HUES6 (cell line): ENCODE measurements around the gene PDE4D.
A peak's percentile ranks its signal among the peaks of the same experiment; 100 is the strongest.

Source experiments
- H3K27ac ChIP-seq: 2 replicates; pipeline ENCODE4 v1.7.0; 2013; ENCODE audit warnings: low read depth, mild to moderate bottlenecking, low read length, inconsistent platforms
- H3K27me3 ChIP-seq: 2 replicates; pipeline ENCODE4 v1.6.1; 2013; ENCODE audit warnings: low read length; ENCODE audit not compliant: control insufficient read depth, insufficient read depth
- H3K36me3 ChIP-seq: 2 replicates; pipeline ENCODE4 v1.6.1; 2013; ENCODE audit warnings: low read length; ENCODE audit not compliant: control insufficient read depth, insufficient read depth
- H3K4me1 ChIP-seq: 2 replicates; pipeline ENCODE4 v1.6.1; 2013; ENCODE audit warnings: low read length; ENCODE audit not compliant: control insufficient read depth, insufficient read depth
- H3K4me3 ChIP-seq: 2 replicates; pipeline ENCODE4 v1.5.1; 2013; ENCODE audit warnings: low read depth, low read length
- H3K9ac ChIP-seq: one replicate; pipeline ENCODE4 v1.6.1; 2013; ENCODE audit warnings: mild to moderate bottlenecking, low read length
- H3K9me3 ChIP-seq: 2 replicates; pipeline ENCODE4 v1.6.1; 2013; ENCODE audit warnings: low read depth, low read length; ENCODE audit not compliant: control insufficient read depth, insufficient read depth

PDE4D gene

DNA sequence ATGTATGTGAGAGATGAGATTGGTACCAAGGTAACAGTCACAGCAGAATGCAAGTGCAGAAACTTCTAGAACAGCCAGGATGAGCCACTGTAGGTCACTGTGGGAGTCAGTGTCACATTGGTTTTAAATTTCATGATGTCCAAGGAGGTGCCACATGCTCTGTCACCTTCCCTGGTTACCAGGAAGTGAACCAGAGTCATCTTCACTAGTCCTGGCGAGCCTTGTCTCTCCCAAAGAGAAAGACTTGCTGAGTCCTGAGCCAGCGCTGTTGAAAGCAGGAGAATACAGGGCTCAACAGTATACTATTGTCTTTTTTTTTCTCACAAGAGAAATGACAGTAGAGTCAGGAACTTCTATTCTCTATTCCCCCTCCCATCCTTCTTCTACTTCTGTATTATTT is 695.2 kb downstream of the PDE4D start:
- Histone ChIP-seq H3K4me1 (no peaks in the 10 kb centered on the region), H3K9me3 (no peaks in the 10 kb centered on the region), H3K36me3 (no peaks in the 10 kb centered on the region), H3K27ac (no peak overlapping the region), H3K9ac (no peak overlapping the region), H3K27me3 (no peaks in the 10 kb centered on the region), H3K4me3 (no peak overlapping the region)

GRCh38 chr5:59197911-59198310 is 695.6 kb downstream of the PDE4D start:
- no peaks in the 10 kb centered on the region for H3K27me3 ChIP-seq
- no peak overlapping the region for H3K27ac ChIP-seq
- no peak overlapping the region for H3K9ac ChIP-seq
- no peaks in the 10 kb centered on the region for H3K9me3 ChIP-seq
- no peaks in the 10 kb centered on the region for H3K36me3 ChIP-seq
- no peak overlapping the region for H3K4me3 ChIP-seq
- H3K4me1 ChIP-seq = no peaks in the 10 kb centered on the region

- Histone ChIP-seq H3K27me3 (no peaks in the 10 kb centered on the region), H3K4me3 (no peak overlapping the region), H3K27ac (no peak overlapping the region), H3K4me1 (peaks cover 5% of the 10 kb centered on the region; the same call in 1 of the 2 replicates), H3K36me3 (no peaks in the 10 kb centered on the region), H3K9ac (no peak overlapping the region), H3K9me3 (no peaks in the 10 kb centered on the region)
These were observed 699.8 kb downstream of the PDE4D start for GRCh38 chr5:59193616-59194319.

DNA sequence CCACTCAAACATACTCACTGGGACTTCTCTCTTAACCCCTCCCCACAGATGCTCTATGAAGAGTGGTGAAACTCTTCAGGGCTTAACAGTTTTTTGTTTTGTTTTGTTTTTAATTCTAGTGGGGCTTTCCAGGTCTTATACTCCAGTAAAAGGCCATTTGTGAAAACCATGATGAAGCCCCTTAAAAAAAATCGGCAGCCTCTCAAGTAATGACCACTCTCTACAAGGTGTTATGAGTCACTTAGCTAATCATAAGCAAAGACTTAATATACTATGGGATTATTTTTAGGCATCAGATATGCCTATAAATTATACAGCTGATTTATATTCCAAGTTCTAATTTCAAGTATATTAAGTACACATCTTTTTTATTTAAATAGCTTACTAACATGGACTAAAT is 702.8 kb downstream of the PDE4D start:
- no peaks in the 10 kb centered on the region for H3K27me3 ChIP-seq
- H3K9ac ChIP-seq = no peak overlapping the region
- no peak overlapping the region for H3K27ac ChIP-seq
- H3K4me3 ChIP-seq = no peak overlapping the region
- H3K9me3 ChIP-seq = no peaks in the 10 kb centered on the region
- H3K36me3 ChIP-seq = no peaks in the 10 kb centered on the region
- H3K4me1 ChIP-seq = peaks cover 14% of the 10 kb centered on the region

DNA sequence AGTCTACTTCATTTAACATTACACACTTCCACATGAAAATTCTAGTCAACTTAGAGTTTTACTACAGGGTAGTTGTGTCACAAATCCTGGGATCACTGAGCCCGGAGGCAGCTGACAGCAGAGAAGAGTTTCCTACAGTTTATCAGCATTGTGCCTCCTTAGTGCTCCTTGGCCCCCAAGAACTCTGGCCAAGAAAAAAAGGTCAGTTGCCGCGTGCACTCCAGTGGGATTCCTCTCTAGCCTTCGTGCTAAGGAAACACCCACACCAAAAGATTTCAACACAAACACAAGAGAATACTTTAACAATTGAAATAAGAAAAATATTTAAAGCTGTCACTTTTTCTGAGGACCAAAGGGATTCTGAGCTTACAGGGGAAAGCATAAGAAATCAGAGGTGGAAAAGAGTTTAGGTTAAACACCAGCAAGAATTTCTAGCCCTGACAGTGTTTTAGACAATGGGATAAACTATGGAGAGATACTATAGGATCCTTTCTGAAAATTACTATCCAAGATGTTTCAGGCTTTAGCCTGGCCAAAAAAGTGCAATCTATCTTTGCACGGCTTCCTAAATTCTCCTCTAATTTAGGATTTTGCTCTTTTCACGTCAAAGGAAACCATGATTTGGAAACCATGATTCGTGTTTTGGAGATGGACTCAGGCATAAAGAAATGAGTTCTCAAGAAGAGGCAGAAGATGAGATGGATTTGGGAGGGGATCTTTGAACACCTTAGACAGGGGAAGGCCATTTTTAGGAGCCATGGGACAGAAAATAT is 703.9 kb downstream of the PDE4D start:
- H3K27ac ChIP-seq = no peak overlapping the region
- H3K36me3 ChIP-seq = no peaks in the 10 kb centered on the region
- no peaks in the 10 kb centered on the region for H3K9me3 ChIP-seq
- peaks cover 14% of the 10 kb centered on the region for H3K4me1 ChIP-seq
- no peak overlapping the region for H3K4me3 ChIP-seq
- H3K9ac ChIP-seq = no peak overlapping the region
- no peaks in the 10 kb centered on the region for H3K27me3 ChIP-seq

- Histone ChIP-seq H3K36me3 (no peaks in the 10 kb centered on the region), H3K9me3 (no peaks in the 10 kb centered on the region), H3K27ac (0 out of 2 replicates have a peak overlapping the region, but pooled peaks have one; percentile 10), H3K4me1 (peaks cover 14% of the 10 kb centered on the region), H3K27me3 (no peaks in the 10 kb centered on the region), H3K4me3 (peak overlapping the region; percentile 26; the same call in 1 of the 2 replicates), H3K9ac (no peak overlapping the region)
These were observed 704.9 kb downstream of the PDE4D start for GRCh38 chr5:59188419-59189225.

- Histone ChIP-seq H3K27ac (0 out of 2 replicates have a peak overlapping the region, but pooled peaks have one; percentile 10), H3K27me3 (no peaks in the 10 kb centered on the region), H3K4me1 (peaks cover 21% of the 10 kb centered on the region), H3K9ac (no peak overlapping the region), H3K4me3 (peak overlapping the region; percentile 26; the same call in 1 of the 2 replicates), H3K36me3 (no peaks in the 10 kb centered on the region), H3K9me3 (no peaks in the 10 kb centered on the region)
These were observed 705.7 kb downstream of the PDE4D start for GRCh38 chr5:59187857-59188256.

GRCh38 chr5:59186623-59187022 is 706.9 kb downstream of the PDE4D start:
- no peaks in the 10 kb centered on the region for H3K36me3 ChIP-seq
- H3K27me3 ChIP-seq = no peaks in the 10 kb centered on the region
- no peaks in the 10 kb centered on the region for H3K9me3 ChIP-seq
- peaks cover 26% of the 10 kb centered on the region for H3K4me1 ChIP-seq
- H3K9ac ChIP-seq = no peak overlapping the region
- H3K27ac ChIP-seq = no peak overlapping the region
- no peak overlapping the region for H3K4me3 ChIP-seq

DNA sequence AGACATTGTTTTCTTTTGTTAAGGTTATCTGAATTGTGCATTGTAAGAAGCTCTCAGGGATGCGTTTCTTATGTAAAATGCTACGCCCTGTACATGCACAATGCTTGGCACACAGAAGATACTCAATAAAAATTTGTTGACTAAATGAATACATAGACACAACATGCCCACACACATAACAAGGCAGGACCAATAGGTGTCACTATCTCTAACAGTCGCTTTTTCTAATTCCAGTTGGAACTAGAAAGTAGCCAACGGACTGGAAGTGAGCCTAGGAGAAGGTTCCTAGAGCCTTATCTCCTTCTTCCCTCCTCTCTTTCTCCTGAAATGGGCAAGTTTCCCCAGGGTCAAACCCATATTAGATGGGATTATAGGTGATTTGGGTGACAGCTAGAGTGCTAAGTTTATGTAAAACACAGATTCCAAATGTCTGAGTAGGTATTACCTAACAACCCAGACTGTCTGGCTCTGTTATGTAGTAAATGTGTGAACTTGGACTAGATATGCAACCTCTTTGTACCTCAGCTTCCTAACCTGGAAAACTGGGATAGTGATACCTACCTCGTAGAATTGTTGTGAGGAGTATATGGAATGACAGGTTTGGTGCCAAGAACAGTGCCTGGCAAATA is 707.7 kb downstream of the PDE4D start:
- H3K36me3 ChIP-seq = no peaks in the 10 kb centered on the region
- H3K27me3 ChIP-seq = no peaks in the 10 kb centered on the region
- no peak overlapping the region for H3K27ac ChIP-seq
- no peak overlapping the region for H3K9ac ChIP-seq
- no peaks in the 10 kb centered on the region for H3K9me3 ChIP-seq
- H3K4me3 ChIP-seq = no peak overlapping the region
- H3K4me1 ChIP-seq = peaks cover 26% of the 10 kb centered on the region

DNA sequence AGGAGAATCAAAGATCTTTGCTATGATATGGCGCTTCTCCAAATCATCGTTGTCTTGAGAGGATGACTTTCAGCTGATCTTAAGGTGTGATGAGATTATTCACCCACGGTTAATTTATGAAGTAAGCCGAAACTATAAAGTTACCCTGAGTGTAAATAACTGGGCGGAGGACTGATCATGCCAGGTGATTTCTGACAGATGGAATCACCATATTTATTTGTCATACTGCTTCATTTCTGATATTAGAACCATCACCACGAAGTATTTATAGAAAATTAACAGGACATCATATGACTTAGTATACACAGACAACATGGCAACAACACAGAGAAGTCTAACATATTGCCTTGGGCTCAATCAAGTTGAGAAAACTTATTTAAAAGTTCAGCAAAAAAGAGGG is 708.8 kb downstream of the PDE4D start:
- Histone ChIP-seq H3K4me1 (peaks cover 26% of the 10 kb centered on the region), H3K9me3 (no peaks in the 10 kb centered on the region), H3K36me3 (no peaks in the 10 kb centered on the region), H3K27ac (no peak overlapping the region), H3K4me3 (no peak overlapping the region), H3K27me3 (no peaks in the 10 kb centered on the region), H3K9ac (no peak overlapping the region)
